Erythroblast (primary cell): ENCODE measurements around the gene RPL27A.

Experiments used
- GATA1 ChIP-seq: IDR thresholded peaks from 2 replicates; pipeline ENCODE4 v1.6.1; 2011; ENCODE audit warnings: low read depth, mild to moderate bottlenecking, control low read depth, low read length, moderate library complexity
- POLR2A ChIP-seq: IDR thresholded peaks from 2 replicates; pipeline ENCODE4 v1.6.1; 2011; ENCODE audit warnings: mild to moderate bottlenecking, low read length

- no peak for TF ChIP-seq POLR2A
- no peak for TF ChIP-seq GATA1
Measured at GRCh38 chr11:8709777-8710176, 27.2 kb downstream of the RPL27A start.
